Hepatocyte (in vitro differentiated cells): ENCODE data around the gene FNBP1L. TPM values are rescaled to one million over a fixed set of nuclear protein-coding genes. Genes with fewer than 3 reads are reported as not detected.

ENCODE experiments used
- DNase-seq: peaks from one replicate; pipeline ENCODE4 v3.0.0-alpha.2; 2016; ENCODE audit warnings: low spot score
- H2AFZ ChIP-seq: fragments of 200-600 bp; sonication (generic); 2 replicates; pipeline ENCODE4 v1.6.0; 2016; ENCODE audit warnings: antibody characterized with exemption, mild to moderate bottlenecking
- H3K27ac ChIP-seq: fragments of 200-600 bp; sonication (generic); 2 replicates; pipeline ENCODE4 v1.5.1; 2016; ENCODE audit warnings: mild to moderate bottlenecking
- H3K27me3 ChIP-seq: fragments of 200-600 bp; sonication (generic); 2 replicates; pipeline ENCODE4 v1.6.1; 2016
- H3K36me3 ChIP-seq: fragments of 200-600 bp; sonication (generic); replicated peaks from 2 replicates; pipeline ENCODE4 v1.5.1; 2016; ENCODE audit warnings: low read depth; ENCODE audit not compliant: insufficient read depth
- H3K4me1 ChIP-seq: fragments of 200-600 bp; sonication (generic); 2 replicates; pipeline ENCODE4 v1.5.1; 2016; ENCODE audit warnings: mild to moderate bottlenecking, moderate library complexity; ENCODE audit not compliant: insufficient read depth
- H3K4me2 ChIP-seq: fragments of 200-600 bp; sonication (generic); 2 replicates; pipeline ENCODE4 v1.6.0; 2016
- H3K4me3 ChIP-seq: fragments of 200-600 bp; sonication (generic); 2 replicates; pipeline ENCODE4 v1.5.1; 2016; ENCODE audit warnings: mild to moderate bottlenecking
- H3K79me2 ChIP-seq: fragments of 200-600 bp; sonication (generic); 2 replicates; pipeline ENCODE4 v1.6.0; 2017; ENCODE audit warnings: mild to moderate bottlenecking
- H3K9me2 ChIP-seq: fragments of 200-600 bp; sonication (generic); replicated peaks from 2 replicates; pipeline ENCODE4 v1.6.0; 2017; ENCODE audit warnings: mild to moderate bottlenecking; ENCODE audit not compliant: insufficient read depth
- H3K9me3 ChIP-seq: fragments of 200-600 bp; sonication (generic); 2 replicates; pipeline ENCODE4 v1.5.1; 2016; ENCODE audit warnings: low read depth, mild to moderate bottlenecking
- H4K20me1 ChIP-seq: fragments of 200-600 bp; sonication (generic); 2 replicates; pipeline ENCODE4 v1.6.0; 2016; ENCODE audit warnings: mild to moderate bottlenecking; ENCODE audit not compliant: insufficient read depth, poor library complexity, severe bottlenecking
- EZH2 ChIP-seq: fragments of 200-600 bp; sonication (generic); IDR thresholded peaks from 2 replicates; pipeline ENCODE4 v1.6.1; 2016; ENCODE audit warnings: antibody characterized with exemption, mild to moderate bottlenecking, borderline replicate concordance
- EZH2phosphoT487 ChIP-seq: fragments of 200-600 bp; sonication (generic); IDR thresholded peaks from one replicate; pipeline ENCODE4 v1.6.1; 2018; ENCODE audit warnings: antibody characterized with exemption, mild to moderate bottlenecking, low read depth, moderate library complexity; ENCODE audit not compliant: unreplicated experiment, severe bottlenecking
- WGBS: methylation state at CpG from one replicate; pipeline ENCODE4 v1.1.6; 2016; ENCODE audit warnings: low lambda C conversion rate; ENCODE audit errors: missing lambda C conversion rate; 5-methylcytosine and 5-hydroxymethylcytosine counted together
- polyA plus RNA-seq: library from polyadenylated mRNA; unstranded; fragments of >200 nt; fragmentation: Nextera tagmentation; extraction: Ambion mirVana; gene quantifications from 2 replicates; pipeline ENCODE4 v1.2.1, GENCODE V29; 2016
- total RNA-seq: library from RNA; depleted of rRNA; stranded (reverse); fragments of >200 nt; gene quantifications from 2 replicates; pipeline ENCODE4 v1.2.3, GENCODE V29; 2014
- TF ChIP-seq, protein P1 (sequence below): fragments of 200-600 bp; sonication (generic); IDR thresholded peaks from 2 replicates; pipeline ENCODE4 v1.5.1; 2016; ENCODE audit warnings: antibody characterized with exemption, mild to moderate bottlenecking; ENCODE audit not compliant: poor library complexity

FNBP1L gene
- total and polyA plus RNA-seq, 2 experiments from 2014 or later, result 46.8 to 98.8 TPM

DNA sequence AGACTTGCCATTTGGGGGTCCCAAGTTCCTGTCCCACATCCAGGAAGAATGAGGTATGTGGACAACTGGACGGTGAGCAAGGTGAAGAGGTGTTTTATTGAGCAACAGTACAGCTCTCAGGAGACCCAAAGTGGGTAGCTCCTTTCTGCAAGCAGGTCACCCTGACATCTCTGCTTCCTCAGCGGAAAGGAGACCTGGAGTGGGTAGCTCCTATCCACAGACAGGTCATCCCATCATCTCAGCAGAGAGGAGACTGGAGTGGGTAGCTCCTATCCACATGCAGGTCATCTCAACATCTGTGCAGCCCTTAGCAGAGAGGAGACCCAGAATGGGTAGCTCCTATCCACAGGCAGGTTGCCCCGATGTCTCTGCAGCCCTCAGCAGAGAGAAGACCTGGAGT, 13.8 kb upstream of the FNBP1L start:
- Histone ChIP-seq H4K20me1 (no peaks in the 10 kb centered on the region), H3K36me3 (no peaks in the 10 kb centered on the region), H3K9me3 (no peaks in the 10 kb centered on the region), H3K4me3 (no peak overlapping the region), H3K9me2 (no peaks in the 10 kb centered on the region), H3K27ac (no peak overlapping the region), H3K4me1 (no peaks in the 10 kb centered on the region), H3K79me2 (no peaks in the 10 kb centered on the region), H2AFZ (no peak overlapping the region), H3K4me2 (no peak overlapping the region), H3K27me3 (no peaks in the 10 kb centered on the region)
- TF ChIP-seq EZH2 (no peak), EZH2phosphoT487 (no peak)
- TF ChIP-seq, protein P1, sequence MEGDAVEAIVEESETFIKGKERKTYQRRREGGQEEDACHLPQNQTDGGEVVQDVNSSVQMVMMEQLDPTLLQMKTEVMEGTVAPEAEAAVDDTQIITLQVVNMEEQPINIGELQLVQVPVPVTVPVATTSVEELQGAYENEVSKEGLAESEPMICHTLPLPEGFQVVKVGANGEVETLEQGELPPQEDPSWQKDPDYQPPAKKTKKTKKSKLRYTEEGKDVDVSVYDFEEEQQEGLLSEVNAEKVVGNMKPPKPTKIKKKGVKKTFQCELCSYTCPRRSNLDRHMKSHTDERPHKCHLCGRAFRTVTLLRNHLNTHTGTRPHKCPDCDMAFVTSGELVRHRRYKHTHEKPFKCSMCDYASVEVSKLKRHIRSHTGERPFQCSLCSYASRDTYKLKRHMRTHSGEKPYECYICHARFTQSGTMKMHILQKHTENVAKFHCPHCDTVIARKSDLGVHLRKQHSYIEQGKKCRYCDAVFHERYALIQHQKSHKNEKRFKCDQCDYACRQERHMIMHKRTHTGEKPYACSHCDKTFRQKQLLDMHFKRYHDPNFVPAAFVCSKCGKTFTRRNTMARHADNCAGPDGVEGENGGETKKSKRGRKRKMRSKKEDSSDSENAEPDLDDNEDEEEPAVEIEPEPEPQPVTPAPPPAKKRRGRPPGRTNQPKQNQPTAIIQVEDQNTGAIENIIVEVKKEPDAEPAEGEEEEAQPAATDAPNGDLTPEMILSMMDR, result no peak
- WGBS, result 88% methylated on average over 3 of the region's 3 CpGs
- no peak for DNase-seq

- 94% methylated on average over 5 of the region's 5 CpGs for WGBS
These were observed 12.9 kb upstream of the FNBP1L start for GRCh38 chr1:93434987-93435386.

GRCh38 chr1:93435443-93435842, 12.5 kb upstream of the FNBP1L start:
- Histone ChIP-seq H3K9me2 (no peaks in the 10 kb centered on the region), H3K79me2 (no peaks in the 10 kb centered on the region), H3K27me3 (no peaks in the 10 kb centered on the region), H4K20me1 (no peaks in the 10 kb centered on the region), H3K4me2 (no peak overlapping the region), H2AFZ (no peak overlapping the region), H3K4me1 (no peaks in the 10 kb centered on the region), H3K9me3 (no peaks in the 10 kb centered on the region), H3K27ac (no peak overlapping the region), H3K36me3 (no peaks in the 10 kb centered on the region), H3K4me3 (no peak overlapping the region)
- DNase-seq, result no peak
- TF ChIP-seq EZH2 (no peak), EZH2phosphoT487 (no peak)
- TF ChIP-seq, protein P1, result no peak
- 90% methylated on average over 4 of the region's 4 CpGs for WGBS

More at GRCh38 chr1:93434987-93435386, 12.9 kb upstream of the FNBP1L start:
- TF ChIP-seq, protein P1, result no peak
- no peak for TF ChIP-seq EZH2
- no peak for TF ChIP-seq EZH2phosphoT487
- H3K9me2 ChIP-seq, result no peaks in the 10 kb centered on the region
- no peak for DNase-seq
- no peak overlapping the region for H2AFZ ChIP-seq
- H3K4me2 ChIP-seq, result no peak overlapping the region
- H3K27ac ChIP-seq, result no peak overlapping the region
- H3K9me3 ChIP-seq, result no peaks in the 10 kb centered on the region
- H3K4me3 ChIP-seq, result no peak overlapping the region
- H3K36me3 ChIP-seq, result no peaks in the 10 kb centered on the region
- no peaks in the 10 kb centered on the region for H4K20me1 ChIP-seq
- no peaks in the 10 kb centered on the region for H3K79me2 ChIP-seq
- H3K4me1 ChIP-seq, result no peaks in the 10 kb centered on the region
- no peaks in the 10 kb centered on the region for H3K27me3 ChIP-seq

DNA sequence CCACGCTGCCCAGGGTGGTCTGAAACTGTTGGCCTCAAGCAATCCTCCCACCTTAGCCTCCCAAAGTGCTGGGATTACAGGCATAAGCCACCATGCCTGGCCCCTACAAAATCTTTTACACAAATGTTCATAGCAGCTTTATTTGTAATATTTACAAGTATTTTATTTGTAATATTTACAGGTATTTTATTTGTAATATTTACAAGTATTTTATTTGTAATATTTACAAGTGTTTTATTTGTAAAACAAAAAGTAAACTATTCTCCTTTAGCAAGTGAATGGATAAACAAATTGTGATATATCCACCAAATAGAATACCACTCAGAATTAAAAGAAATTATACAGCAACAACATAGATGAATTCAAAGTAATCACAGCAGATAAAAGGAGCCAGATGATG, 11.4 kb upstream of the FNBP1L start:
- Histone ChIP-seq H3K4me2 (no peak overlapping the region), H3K4me3 (no peak overlapping the region), H3K36me3 (no peaks in the 10 kb centered on the region), H3K9me2 (no peaks in the 10 kb centered on the region), H3K9me3 (no peaks in the 10 kb centered on the region), H2AFZ (no peak overlapping the region), H3K79me2 (no peaks in the 10 kb centered on the region), H3K4me1 (no peaks in the 10 kb centered on the region), H4K20me1 (no peaks in the 10 kb centered on the region), H3K27ac (no peak overlapping the region), H3K27me3 (no peaks in the 10 kb centered on the region)
- WGBS, result 75% methylated on average over 1 of the region's 1 CpG
- TF ChIP-seq, protein P1, result no peak
- TF ChIP-seq EZH2 (no peak), EZH2phosphoT487 (no peak)
- no peak for DNase-seq
